Activated gamma-delta T cell treated with anti-CD3 and anti-CD28 coated beads, Interleukin-2, amount 50 U/mL, for 16 hours (primary cell): ENCODE measurements around the gene KLHL22.
"Not testable (repeated sequence)": the region's sequence is repeated elsewhere in the genome, so short reads cannot be mapped to it uniquely, and the experiment has no call there.

Experiments used
- DNase-seq: peaks from one replicate; pipeline ENCODE4 v3.0.0-alpha.2; 2020; ENCODE audit warnings: low read depth

The KLHL22 gene

GRCh38 chr22:20494978-20495860 is at the start of gene KLHL22:
KLHL22 (minus strand) TSS chr22:20495795; CDS start chr22:20489211, 6,584 bp downstream.
- DNase-seq = no peak

- DNase-seq = not testable (repeated sequence)
These were observed 49.7 kb upstream of the KLHL22 start for GRCh38 chr22:20545318-20545634.

- DNase-seq = no peak
These were observed 47.1 kb upstream of the KLHL22 start for GRCh38 chr22:20542736-20543135.

- DNase-seq = no peak
These were observed 46.5 kb upstream of the KLHL22 start for GRCh38 chr22:20542055-20542454.

- not testable (repeated sequence) for DNase-seq
These were observed 43.3 kb upstream of the KLHL22 start for GRCh38 chr22:20538875-20539274.

- DNase-seq = no peak
These were observed 42.4 kb upstream of the KLHL22 start for GRCh38 chr22:20537983-20538382.

- DNase-seq = no peak
These were observed 41.7 kb upstream of the KLHL22 start for GRCh38 chr22:20537325-20537756.

GRCh38 chr22:20536590-20537324 is 41.2 kb upstream of the KLHL22 start:
- DNase-seq = no peak

GRCh38 chr22:20533879-20534265 is 38.3 kb upstream of the KLHL22 start:
- DNase-seq = no peak

GRCh38 chr22:20533095-20533878 is 37.7 kb upstream of the KLHL22 start:
- no peak for DNase-seq

- DNase-seq = no peak
These were observed 36.8 kb upstream of the KLHL22 start for GRCh38 chr22:20532256-20532993.

- no peak for DNase-seq
These were observed 36.0 kb upstream of the KLHL22 start for GRCh38 chr22:20531404-20532201.

- no peak for DNase-seq
These were observed 35.5 kb upstream of the KLHL22 start for GRCh38 chr22:20531154-20531403.

GRCh38 chr22:20530368-20531153 is 35.0 kb upstream of the KLHL22 start:
- no peak for DNase-seq

GRCh38 chr22:20528405-20528978 is 32.9 kb upstream of the KLHL22 start:
- DNase-seq = no peak

GRCh38 chr22:20526628-20527355 is 31.2 kb upstream of the KLHL22 start:
- DNase-seq = no peak

- no peak for DNase-seq
These were observed 30.7 kb upstream of the KLHL22 start for GRCh38 chr22:20526305-20526627.

- DNase-seq = no peak
These were observed 29.5 kb upstream of the KLHL22 start for GRCh38 chr22:20525048-20525447.

GRCh38 chr22:20524004-20524481 is 28.4 kb upstream of the KLHL22 start:
- no peak for DNase-seq
